Spinal cord (tissue), 10 donors: ENCODE results near the gene IGFBP4. TPM values are rescaled to one million over a fixed set of nuclear protein-coding genes. Genes with fewer than 3 reads are reported as not detected.

ENCODE experiments used
- DNase-seq, 6 donors: peaks; one replicate each; pipeline versions ENCODE4 v3.0.0 to v3.0.0-alpha.2; 2013 to 2015; ENCODE audit warnings: low spot score in 6 of 6, low read depth in 4 of 6
- H3K27ac ChIP-seq: one replicate; pipeline ENCODE4 v1.5.1; 2013; ENCODE audit warnings: low read depth, low read length, control low read depth
- H3K27me3 ChIP-seq: one replicate; pipeline ENCODE4 v1.6.1; 2013; ENCODE audit warnings: low read length; ENCODE audit not compliant: control insufficient read depth, insufficient read depth
- H3K36me3 ChIP-seq: one replicate; pipeline ENCODE4 v1.6.1; 2013; ENCODE audit warnings: low read length; ENCODE audit not compliant: control insufficient read depth, insufficient read depth
- H3K4me1 ChIP-seq: one replicate; pipeline ENCODE4 v1.6.1; 2013; ENCODE audit warnings: low read length; ENCODE audit not compliant: control insufficient read depth, insufficient read depth
- H3K4me3 ChIP-seq: one replicate; pipeline ENCODE4 v1.5.1; 2013; ENCODE audit warnings: low read depth, low read length, control low read depth
- H3K9me3 ChIP-seq: one replicate; pipeline ENCODE4 v1.6.1; 2013; ENCODE audit warnings: low read length; ENCODE audit not compliant: control insufficient read depth, insufficient read depth
- WGBS: methylation state at CpG from one replicate; pipeline ENCODE4 v1.1.5; 2013; ENCODE audit warnings: missing lambda C conversion rate; ENCODE audit not compliant: insufficient coverage; 5-methylcytosine and 5-hydroxymethylcytosine counted together
- polyA plus RNA-seq, 2 donors: library from polyadenylated mRNA; unstranded; fragments of 120-200 nt; gene quantifications; one replicate each; pipeline ENCODE4 v1.2.1, GENCODE V29; 2013; ENCODE audit not compliant: insufficient read length in 2 of 2
- total RNA-seq, 2 donors: library from RNA; depleted of rRNA in 1 of 2; stranded (reverse); fragments of 120-200 nt in 1 of 2; fragments of >200 nt in 1 of 2; gene quantifications; one replicate each; pipeline versions ENCODE4 v1.2.3 to v1.2.4, GENCODE V29; 2013 to 2014
- donor health status: healthy.

Gene IGFBP4
- total and polyA plus RNA-seq, 4 donors = 53.1 to 110 (median 83.0) TPM

DNA sequence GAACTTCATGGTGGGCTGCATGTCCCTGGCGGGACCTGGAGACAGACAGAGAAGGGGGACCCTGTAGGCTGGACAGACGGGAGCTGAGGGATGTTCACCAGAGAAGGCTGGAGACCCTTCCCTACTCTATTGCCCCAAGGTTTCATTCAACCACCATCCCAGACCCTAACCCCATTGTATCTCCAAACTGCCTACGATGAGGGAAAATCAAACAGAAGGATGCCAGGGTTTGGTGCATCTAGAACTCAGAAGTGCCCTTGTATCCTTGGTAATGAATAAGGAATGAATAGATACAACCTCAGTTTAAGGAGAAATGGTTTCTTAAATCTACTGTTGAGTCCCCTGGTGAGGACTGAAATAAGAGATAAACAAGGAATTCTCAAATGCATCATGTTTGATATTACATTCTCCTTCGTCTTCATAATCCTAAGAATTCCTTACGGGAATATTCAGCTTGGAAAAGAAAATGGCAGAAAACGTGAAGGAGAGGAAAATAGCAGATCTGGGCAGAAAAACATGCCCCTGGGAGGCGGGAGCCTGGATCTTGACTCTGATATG, 41.8 kb downstream of the IGFBP4 start:
- no peak for DNase-seq
- H3K36me3 ChIP-seq = no peaks in the 10 kb centered on the region
- peaks cover 3% of the 10 kb centered on the region for H3K27me3 ChIP-seq
- peaks cover 18% of the 10 kb centered on the region for H3K4me1 ChIP-seq
- H3K27ac ChIP-seq = no peak overlapping the region
- 85% methylated on average over 3 of the region's 7 CpGs for WGBS
- no peak overlapping the region for H3K4me3 ChIP-seq
- H3K9me3 ChIP-seq = no peaks in the 10 kb centered on the region

DNA sequence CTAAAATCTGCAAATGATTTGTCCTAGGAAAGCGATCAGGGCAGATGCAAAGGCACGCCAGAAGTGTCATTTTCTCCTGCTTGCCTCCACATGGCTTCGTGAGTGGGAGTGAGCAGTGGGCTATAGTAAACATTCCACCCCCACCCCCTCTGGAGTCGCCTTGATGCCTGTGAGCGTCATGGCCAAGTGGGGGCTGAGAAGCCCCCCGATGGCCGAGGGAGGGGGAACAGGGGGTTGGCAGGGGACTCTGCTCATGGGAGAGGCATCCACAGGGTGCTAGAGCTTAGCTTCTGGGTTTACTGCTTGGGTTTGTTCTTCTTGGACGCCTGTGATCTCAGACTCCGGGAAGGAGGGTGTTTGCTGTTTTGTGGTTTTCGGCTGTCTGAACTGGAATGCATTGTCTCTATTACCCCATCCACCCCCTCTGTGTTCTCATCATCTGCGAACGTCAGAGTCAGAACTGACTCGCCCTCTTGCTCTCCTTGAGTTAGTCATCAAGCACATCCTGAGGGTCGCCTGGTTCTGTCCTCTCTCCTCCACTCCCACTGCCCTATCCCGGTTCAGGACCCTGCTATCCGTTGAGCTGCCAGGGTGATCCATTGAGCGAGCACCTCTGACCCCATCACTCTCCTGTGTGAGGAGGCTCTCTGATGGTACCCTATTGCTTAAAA, 42.7 kb downstream of the IGFBP4 start:
- no peaks in the 10 kb centered on the region for H3K36me3 ChIP-seq
- WGBS = 71% methylated on average over 8 of the region's 17 CpGs
- peak in 1 of 6 donors; percentile 38 for DNase-seq
- H3K9me3 ChIP-seq = no peaks in the 10 kb centered on the region
- H3K4me3 ChIP-seq = no peak overlapping the region
- H3K27ac ChIP-seq = peak overlapping the region; percentile 15
- peaks cover 22% of the 10 kb centered on the region for H3K4me1 ChIP-seq
- peaks cover 3% of the 10 kb centered on the region for H3K27me3 ChIP-seq

DNA sequence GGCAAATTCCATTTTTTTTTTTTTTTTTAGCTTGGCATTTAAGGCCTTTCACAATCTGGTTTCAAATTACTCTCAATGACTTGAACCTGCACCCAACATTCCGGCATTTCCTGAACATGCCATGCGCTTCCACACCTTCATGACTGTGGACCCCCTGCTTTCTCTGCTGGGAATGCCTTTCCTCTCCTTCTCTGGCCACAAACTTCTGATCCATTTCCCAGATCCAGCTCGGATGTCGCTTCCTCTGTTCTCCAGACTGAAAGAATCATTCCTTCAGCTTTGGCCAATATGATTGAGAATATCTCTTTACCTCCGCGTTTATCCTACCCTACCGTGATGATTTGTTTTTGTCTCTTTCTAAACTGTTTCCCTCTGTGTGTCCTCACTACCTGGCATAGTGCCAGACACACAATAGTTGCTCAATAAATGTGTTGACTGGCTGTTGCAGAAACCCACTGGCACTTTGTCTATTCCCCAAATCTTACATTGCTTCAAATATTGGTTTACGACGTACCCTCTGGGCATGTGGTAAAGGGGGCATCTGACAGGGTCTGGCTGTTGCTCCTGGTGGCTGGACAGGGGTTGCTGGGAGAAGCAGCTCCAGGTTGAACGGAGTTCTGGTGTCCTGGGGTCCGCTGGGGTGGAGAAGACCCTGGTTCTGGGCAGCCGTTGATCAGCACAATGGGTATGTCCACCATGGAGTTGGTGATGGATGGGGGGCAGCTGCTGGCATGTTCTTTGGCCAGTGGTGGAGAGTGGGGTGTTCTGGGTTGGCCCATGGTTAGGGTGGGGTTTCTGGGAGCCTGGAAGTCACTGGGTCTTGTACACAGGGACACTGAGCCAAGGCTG, 43.5 kb downstream of the IGFBP4 start:
- H3K27me3 ChIP-seq = peaks cover 3% of the 10 kb centered on the region
- H3K36me3 ChIP-seq = no peaks in the 10 kb centered on the region
- H3K4me1 ChIP-seq = peaks cover 22% of the 10 kb centered on the region
- 91% methylated on average over 12 of the region's 12 CpGs for WGBS
- no peak overlapping the region for H3K4me3 ChIP-seq
- H3K27ac ChIP-seq = peak overlapping the region; percentile 15
- no peaks in the 10 kb centered on the region for H3K9me3 ChIP-seq
- DNase-seq = no peak

DNA sequence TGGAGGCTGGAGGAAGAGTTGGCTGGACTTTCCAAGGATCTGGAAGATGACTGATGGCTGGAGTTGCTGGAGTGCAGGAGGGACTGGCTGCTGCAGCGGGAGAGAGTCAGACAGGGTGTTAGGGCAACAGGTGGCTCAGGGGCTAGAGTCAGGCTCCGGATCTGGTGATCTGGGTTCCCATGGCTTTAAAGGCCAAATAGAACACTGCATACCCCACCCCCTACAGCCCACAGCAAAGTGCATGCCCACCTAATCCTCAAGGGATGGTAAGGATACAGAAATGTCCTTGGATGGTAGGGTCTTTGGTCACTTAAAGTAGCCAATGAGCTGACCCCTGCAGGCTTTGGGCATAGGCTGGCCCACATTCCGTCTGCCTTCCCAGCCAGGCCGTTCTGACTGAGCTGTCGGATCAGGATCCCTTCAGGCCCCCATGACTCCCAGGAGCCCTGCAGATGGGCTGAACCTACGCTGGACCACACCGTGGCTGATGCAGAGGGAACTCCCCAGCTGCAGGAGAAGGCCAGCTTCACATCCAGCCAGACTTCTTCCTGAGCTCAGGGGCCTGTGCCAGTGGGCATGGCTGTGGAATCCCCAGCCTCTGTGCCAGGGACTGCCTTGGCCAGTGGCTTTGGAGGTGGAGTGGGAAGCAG, 44.2 kb downstream of the IGFBP4 start:
- 91% methylated on average over 6 of the region's 7 CpGs for WGBS
- no peak for DNase-seq
- Histone ChIP-seq H3K27ac (no peak overlapping the region), H3K4me3 (no peak overlapping the region), H3K36me3 (no peaks in the 10 kb centered on the region), H3K4me1 (peaks cover 22% of the 10 kb centered on the region), H3K27me3 (peaks cover 3% of the 10 kb centered on the region), H3K9me3 (no peaks in the 10 kb centered on the region)

DNA sequence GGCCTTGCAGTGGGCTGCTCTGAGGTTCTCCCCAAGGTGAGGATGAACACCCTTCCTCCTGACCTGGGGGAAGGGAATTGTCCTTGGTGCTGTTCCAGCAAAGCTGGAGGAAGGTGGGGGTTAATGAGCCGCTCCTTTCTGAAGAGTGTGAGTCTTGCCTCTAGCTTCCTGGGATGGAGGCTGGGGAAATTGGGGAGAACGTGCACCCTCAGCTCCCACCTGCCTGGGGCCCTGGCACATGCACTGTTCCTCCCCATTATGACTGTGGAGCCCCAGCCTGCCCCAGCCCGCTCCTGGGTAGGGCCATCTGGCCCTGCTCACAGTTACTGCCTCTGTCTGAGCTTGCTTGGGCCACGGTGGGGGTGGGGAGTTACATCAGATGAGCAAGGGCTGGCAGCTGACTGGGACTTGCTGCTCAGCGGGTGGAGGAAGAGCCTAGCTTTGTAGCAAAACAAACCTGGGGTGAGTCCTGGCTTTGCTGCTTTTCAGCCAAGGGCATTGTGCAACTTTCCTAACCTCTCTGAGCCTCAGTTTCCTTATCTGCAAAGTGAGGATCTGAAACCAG, 47.1 kb downstream of the IGFBP4 start:
- WGBS = 28% methylated on average over 4 of the region's 5 CpGs
- no peaks in the 10 kb centered on the region for H3K36me3 ChIP-seq
- peaks cover 3% of the 10 kb centered on the region for H3K27me3 ChIP-seq
- peak in 2 of 6 donors; percentile 44 to 59 for DNase-seq
- no peaks in the 10 kb centered on the region for H3K9me3 ChIP-seq
- no peak overlapping the region for H3K27ac ChIP-seq
- peaks cover 22% of the 10 kb centered on the region for H3K4me1 ChIP-seq
- H3K4me3 ChIP-seq = no peak overlapping the region

DNA sequence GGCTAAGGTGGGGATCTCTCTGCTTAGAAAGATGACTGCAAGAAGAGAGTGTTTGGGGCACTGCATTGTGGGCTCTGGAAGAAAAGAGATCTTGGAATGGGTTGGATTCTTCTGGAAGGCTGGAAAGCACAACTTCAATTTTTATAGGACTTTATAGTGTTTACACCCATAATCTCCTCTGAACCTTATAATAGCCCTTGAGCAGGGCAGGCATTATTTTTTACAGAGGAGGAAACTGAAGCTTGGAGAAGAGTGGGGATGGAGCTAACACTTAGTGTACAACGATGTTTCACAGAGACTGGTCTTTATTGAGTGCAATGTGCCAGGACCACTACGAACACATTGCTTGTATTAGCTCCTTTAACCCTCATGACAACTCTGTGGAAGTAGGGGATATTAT, 47.7 kb downstream of the IGFBP4 start:
- H3K27ac ChIP-seq = no peak overlapping the region
- peaks cover 19% of the 10 kb centered on the region for H3K4me1 ChIP-seq
- H3K27me3 ChIP-seq = peaks cover 2% of the 10 kb centered on the region
- no CpG with 5 or more reads among the region's 2 CpGs for WGBS
- DNase-seq = no peak
- no peaks in the 10 kb centered on the region for H3K9me3 ChIP-seq
- no peaks in the 10 kb centered on the region for H3K36me3 ChIP-seq
- no peak overlapping the region for H3K4me3 ChIP-seq

DNA sequence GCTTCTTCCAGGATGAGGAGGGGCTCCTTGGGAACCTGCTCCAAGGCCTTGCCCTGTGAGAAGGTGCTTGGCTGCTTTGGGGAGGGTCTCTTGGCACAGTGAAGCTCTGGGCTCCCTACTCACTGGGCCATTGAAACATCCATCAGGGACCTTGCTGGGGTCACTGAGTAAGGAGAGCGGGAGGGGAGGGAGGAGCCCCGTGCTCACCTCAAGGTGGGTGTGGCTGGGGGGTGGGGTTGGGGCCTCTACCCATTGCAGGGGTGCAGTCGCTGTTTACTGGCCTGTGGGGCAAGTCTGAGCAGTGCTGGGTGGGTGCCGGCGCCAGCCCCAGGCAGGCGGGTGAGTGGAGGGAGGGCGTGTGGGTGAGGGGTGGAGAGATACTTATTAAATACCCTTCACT, 48.2 kb downstream of the IGFBP4 start:
- WGBS = 39% methylated on average over 3 of the region's 7 CpGs
- peaks cover 19% of the 10 kb centered on the region for H3K4me1 ChIP-seq
- no peaks in the 10 kb centered on the region for H3K27me3 ChIP-seq
- DNase-seq = no peak
- no peaks in the 10 kb centered on the region for H3K9me3 ChIP-seq
- H3K4me3 ChIP-seq = no peak overlapping the region
- no peaks in the 10 kb centered on the region for H3K36me3 ChIP-seq
- no peak overlapping the region for H3K27ac ChIP-seq

DNA sequence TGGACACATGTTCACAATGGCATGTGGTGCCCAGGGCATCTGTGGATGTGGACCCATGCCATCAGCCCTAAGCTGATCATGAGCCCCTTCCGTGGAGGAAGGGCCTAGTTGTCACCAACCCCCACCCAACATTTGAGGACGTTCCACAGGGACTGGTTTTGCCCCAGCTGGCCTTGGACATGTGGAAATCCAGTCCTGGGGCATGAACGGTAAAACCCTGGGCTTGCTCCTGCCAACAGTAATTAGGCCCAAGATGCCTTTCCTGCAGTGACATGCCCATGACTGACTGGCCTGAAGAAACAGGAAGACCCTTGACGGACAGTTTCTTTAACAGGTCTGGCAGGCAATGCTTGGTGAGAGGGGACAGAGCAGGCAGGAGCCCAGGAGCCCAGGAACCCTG, 50.4 kb downstream of the IGFBP4 start:
- no peak for DNase-seq
- Histone ChIP-seq H3K36me3 (no peaks in the 10 kb centered on the region), H3K27me3 (no peaks in the 10 kb centered on the region), H3K4me1 (peaks cover 12% of the 10 kb centered on the region), H3K4me3 (no peak overlapping the region), H3K27ac (no peak overlapping the region), H3K9me3 (no peaks in the 10 kb centered on the region)
- 72% methylated on average over 4 of the region's 4 CpGs for WGBS

DNA sequence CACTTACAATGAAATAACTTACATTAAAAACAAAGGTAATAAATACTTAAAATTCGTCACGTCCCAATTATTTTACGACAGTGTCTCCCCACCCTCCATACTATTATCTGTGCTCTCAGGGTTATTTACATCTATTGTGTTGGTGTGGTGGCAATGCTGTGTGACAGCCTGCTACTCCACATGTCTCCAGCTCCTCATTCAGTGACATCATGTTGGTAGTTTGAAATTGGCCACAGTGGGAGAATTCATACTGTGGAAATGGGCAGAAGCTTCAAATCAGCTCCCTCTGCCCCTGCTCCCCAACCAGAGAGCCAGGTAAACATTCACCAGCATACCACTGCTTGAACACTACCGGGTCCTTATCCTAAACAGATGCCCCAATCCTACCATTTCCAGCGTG, 51.9 kb downstream of the IGFBP4 start:
- WGBS = 92% methylated on average over 2 of the region's 5 CpGs
- Histone ChIP-seq H3K4me3 (no peak overlapping the region), H3K9me3 (no peaks in the 10 kb centered on the region), H3K27ac (no peak overlapping the region), H3K36me3 (no peaks in the 10 kb centered on the region), H3K27me3 (peaks cover 5% of the 10 kb centered on the region), H3K4me1 (peaks cover 17% of the 10 kb centered on the region)
- peak in 1 of 6 donors; percentile 58 for DNase-seq
